ENCODE measurements around the gene MT1A. TPM values are rescaled to one million over a fixed set of nuclear protein-coding genes. Genes with fewer than 3 reads are reported as not detected.

MT1A gene
- 3.5 TPM in 1 of 2 replicates, not detected in the other for polyA plus RNA-seq

GRCh38 chr16:56637814-56638750 is at the start of gene MT1A:
MT1A (plus strand) TSS chr16:56638666; CDS start chr16:56638739, 73 bp downstream.

GRCh38 chr16:56589141-56590039 is 49.1 kb upstream of the MT1A start, which contains the start of gene MT3:
MT3 (plus strand) TSS chr16:56589528; CDS start chr16:56589591, 63 bp downstream.

GRCh38 chr16:56608043-56608875 is 30.2 kb upstream of the MT1A start, which contains the start of gene MT2A:
MT2A (plus strand) TSS chr16:56608584; CDS start chr16:56608656, 72 bp downstream.

GRCh38 chr16:56625140-56625942 is 13.1 kb upstream of the MT1A start, which contains the start of gene MT1E:
MT1E (plus strand) TSS chr16:56625781; CDS start chr16:56625852, 71 bp downstream.

DNA sequence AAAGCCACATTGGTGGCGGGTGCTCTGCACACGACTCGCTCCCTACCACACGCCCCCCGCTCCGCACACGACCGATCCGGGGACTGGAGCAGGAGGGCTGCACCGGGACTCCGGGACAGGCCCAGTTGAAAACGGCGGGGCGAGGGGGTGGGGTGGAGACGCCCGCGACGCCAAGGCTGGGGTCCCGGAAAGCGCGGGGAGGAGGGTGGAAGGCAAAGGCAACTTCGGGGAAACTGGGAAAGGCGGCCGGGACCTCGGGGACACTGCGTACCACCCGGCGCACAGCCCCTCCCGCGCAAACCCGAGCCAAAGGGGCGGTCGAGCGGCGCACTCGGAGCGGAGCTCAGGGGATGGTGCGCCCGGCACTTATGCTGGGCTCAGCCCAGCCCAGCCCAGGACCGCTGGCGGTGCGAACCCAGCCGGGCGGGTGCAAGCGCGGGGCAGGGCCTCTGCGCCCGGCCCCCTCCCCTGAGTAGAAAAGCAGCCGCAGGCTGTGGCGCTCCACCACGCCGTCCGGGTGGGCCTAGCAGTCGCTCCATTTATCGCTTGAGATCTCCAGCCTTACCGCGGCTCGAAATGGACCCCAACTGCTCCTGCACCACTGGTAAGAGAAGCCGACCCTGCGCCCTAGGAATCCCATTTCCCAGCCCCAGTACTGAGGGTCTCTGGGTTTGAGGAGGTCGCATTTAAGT is 6.2 kb upstream of the MT1A start, which contains the start of gene MT1M:
Gene MT1M, plus strand, starts transcription at position 504 of the 692 bp plus-strand sequence. Its CDS starts 73 bp downstream, at position 577.

DNA sequence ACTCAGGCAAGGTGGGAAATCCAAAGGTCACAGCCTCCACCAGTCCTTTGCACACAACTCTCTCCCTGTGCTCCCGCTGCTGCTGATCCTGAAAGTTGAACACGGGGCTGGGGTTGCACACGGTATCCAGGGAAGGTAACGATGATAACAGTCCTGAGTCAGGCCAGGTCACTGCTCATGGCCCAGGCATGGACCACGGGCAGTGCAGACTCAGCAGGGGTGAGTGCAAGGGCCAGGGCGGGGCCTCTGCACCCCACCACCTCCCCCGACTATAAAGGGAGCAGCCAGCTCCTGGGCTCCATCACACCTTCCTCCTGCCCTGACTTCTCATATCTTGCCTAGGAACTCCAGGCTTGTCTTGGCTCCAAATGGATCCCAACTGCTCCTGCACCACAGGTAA is 13.1 kb downstream of the MT1A start, which contains the start of gene MT1B:
Gene MT1B, plus strand, starts transcription at position 301 of the 400 bp plus-strand sequence. Its CDS starts 68 bp downstream, at position 369.

GRCh38 chr16:56657555-56658326 is 19.3 kb downstream of the MT1A start, which contains the start of gene MT1F:
MT1F (plus strand) TSS chr16:56657959; CDS start chr16:56658059, 100 bp downstream.

GRCh38 chr16:56667581-56668571 is 29.4 kb downstream of the MT1A start, which contains the start of gene MT1G:
MT1G (minus strand) TSS chr16:56668065; CDS start chr16:56667993, 72 bp downstream.

DNA sequence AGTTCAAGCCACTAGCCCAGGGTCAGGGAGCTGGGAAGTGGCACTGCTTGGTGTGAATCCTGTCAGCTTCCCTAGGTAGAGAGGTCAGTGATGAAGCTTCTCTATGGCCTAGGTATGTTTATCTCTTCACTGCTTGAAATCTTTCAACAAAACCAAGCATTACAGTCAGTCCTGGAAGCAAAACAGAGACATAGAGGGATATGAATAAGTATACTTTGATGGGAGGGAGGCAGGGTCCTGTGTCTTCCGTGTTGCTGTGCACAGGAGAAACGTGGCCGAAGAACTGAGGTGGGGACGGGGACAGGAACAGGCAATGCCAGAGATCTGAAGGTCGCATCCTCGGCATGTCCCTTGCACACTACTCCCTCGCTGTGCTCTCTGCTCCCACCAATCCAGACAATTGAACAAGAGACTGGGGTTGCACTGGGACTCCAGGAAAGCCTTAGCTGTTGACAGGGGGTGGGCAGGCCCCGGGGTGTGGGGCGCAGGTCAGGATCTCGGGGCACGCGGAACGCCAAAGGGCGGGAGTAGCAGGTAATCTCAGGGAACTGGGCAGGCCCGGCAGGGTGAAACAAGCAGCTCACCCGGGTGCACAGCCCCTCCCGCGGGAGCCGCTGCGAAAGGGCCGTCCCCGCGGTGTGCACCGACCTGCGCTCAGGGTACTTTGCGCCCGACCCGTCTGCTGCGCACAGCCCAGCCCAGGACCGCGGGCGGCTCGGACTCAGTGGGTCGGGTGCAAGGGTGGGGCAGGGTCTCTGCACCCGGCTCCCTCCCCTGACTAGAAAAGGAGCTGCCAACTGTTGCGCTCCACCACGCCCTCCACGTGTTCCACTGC is 30.8 kb downstream of the MT1A start, which contains the start of gene MT1H:
Gene MT1H, plus strand, starts transcription at position 810 of the 835 bp plus-strand sequence. CDS start 71 bp downstream, outside the sequence.

GRCh38 chr16:56681939-56682702 is 43.7 kb downstream of the MT1A start, which contains the start of gene MT1X:
MT1X (plus strand) TSS chr16:56682470; CDS start chr16:56682541, 71 bp downstream.

Other genes starting within 250 kb of the MT1A start
- 42.6 and 42.7 TPM in 2 replicates for gene AMFR, start 213.1 kb upstream of the MT1A start, polyA plus RNA-seq
- 37.6 and 46.9 TPM in 2 replicates for gene NUDT21, start 187.3 kb upstream of the MT1A start, polyA plus RNA-seq
- 12.3 and 25.2 TPM in 2 replicates for gene OGFOD1, start 187.1 kb upstream of the MT1A start, polyA plus RNA-seq
- 36.6 and 49.7 TPM in 2 replicates for gene BBS2, start 118.6 kb upstream of the MT1A start, polyA plus RNA-seq
- not detected in 2 replicates for gene MT4, start 73.6 kb upstream of the MT1A start, polyA plus RNA-seq
- gene MT3, start 49.1 kb upstream of the MT1A start, polyA plus RNA-seq: 349 and 352 TPM in 2 replicates
- gene MT2A, start 30.1 kb upstream of the MT1A start, polyA plus RNA-seq: 58.8 and 63.5 TPM in 2 replicates
- gene MT1E, start 12.9 kb upstream of the MT1A start, polyA plus RNA-seq: 34.2 and 49.3 TPM in 2 replicates
- 3.7 and 6.7 TPM in 2 replicates for gene MT1M, start 6.0 kb upstream of the MT1A start, polyA plus RNA-seq
- gene MT1B, start 13.2 kb downstream of the MT1A start, polyA plus RNA-seq: not detected in 2 replicates
- 3.5 and 4.8 TPM in 2 replicates for gene MT1F, start 19.3 kb downstream of the MT1A start, polyA plus RNA-seq
- 8.2 and 9.3 TPM in 2 replicates for gene MT1G, start 29.4 kb downstream of the MT1A start, polyA plus RNA-seq
- not detected in 2 replicates for gene MT1H, start 31.1 kb downstream of the MT1A start, polyA plus RNA-seq
- gene MT1X, start 43.8 kb downstream of the MT1A start, polyA plus RNA-seq: 397 and 562 TPM in 2 replicates
- gene NUP93, start 91.5 kb downstream of the MT1A start, polyA plus RNA-seq: 395 and 529 TPM in 2 replicates
- gene SLC12A3, start 226.5 kb downstream of the MT1A start, polyA plus RNA-seq: 0.09 and 0.20 TPM in 2 replicates

Data from Purkinje cell (primary cell).